ENCODE data around the gene RBM45.

RBM45 gene

GRCh38 chr2:178159966-178160365, 47.7 kb downstream of the RBM45 start:
- no peak for DNase-seq (ENCODE audit: low spot score)

GRCh38 chr2:178160601-178161000, 48.4 kb downstream of the RBM45 start:
- DNase-seq (ENCODE audit: low spot score) = no peak

- DNase-seq (ENCODE audit: low spot score) = peak; percentile 3
Observed at GRCh38 chr2:178163395-178163794, 51.2 kb downstream of the RBM45 start.

- no peak for DNase-seq (ENCODE audit: low spot score)
Observed at GRCh38 chr2:178163911-178164310, 51.7 kb downstream of the RBM45 start.

- DNase-seq (ENCODE audit: low spot score) = no peak
Observed at GRCh38 chr2:178173657-178174056, 61.4 kb downstream of the RBM45 start.

- no peak for DNase-seq (ENCODE audit: low spot score)
Observed at GRCh38 chr2:178177066-178177679, 64.9 kb downstream of the RBM45 start.
